H9 (cell line): Measurements from ENCODE around the gene MAP2. TPM values are rescaled to one million over a fixed set of nuclear protein-coding genes. Genes with fewer than 3 reads are reported as not detected.

Experiments
- DNase-seq: peaks from one replicate; pipeline ENCODE4 v3.0.0-alpha.2; 2017
- H2AFZ ChIP-seq: one replicate; pipeline ENCODE4 v1.6.1; 2013; ENCODE audit warnings: mild to moderate bottlenecking, low read length, control low read depth, moderate library complexity
- H2AK5ac ChIP-seq: 2 replicates; pipeline ENCODE4 v1.6.1; 2013; ENCODE audit warnings: low read length, control low read depth, mixed read lengths; ENCODE audit not compliant: insufficient read length
- H2BK120ac ChIP-seq: one replicate; pipeline ENCODE4 v1.6.1; 2013; ENCODE audit warnings: low read depth, mild to moderate bottlenecking, low read length, control low read depth, inconsistent platforms; ENCODE audit not compliant: poor library complexity, severe bottlenecking
- H2BK12ac ChIP-seq: 2 replicates; pipeline ENCODE4 v1.6.1; 2013; ENCODE audit warnings: low read length, control low read depth, mixed read lengths, low read depth; ENCODE audit not compliant: insufficient read length
- H2BK15ac ChIP-seq: 2 replicates; pipeline ENCODE4 v1.6.1; 2013; ENCODE audit warnings: low read depth, low read length, control low read depth
- H2BK20ac ChIP-seq: one replicate; pipeline ENCODE4 v1.6.1; 2013; ENCODE audit warnings: low read depth, mild to moderate bottlenecking, low read length, control low read depth, inconsistent platforms; ENCODE audit not compliant: poor library complexity, severe bottlenecking
- H2BK5ac ChIP-seq: 2 replicates; pipeline ENCODE4 v1.6.1; 2013; ENCODE audit warnings: low read length, control low read depth, mixed read lengths; ENCODE audit not compliant: insufficient read length
- H3K14ac ChIP-seq: 2 replicates; pipeline ENCODE4 v1.6.1; 2013; ENCODE audit warnings: low read length, control low read depth; ENCODE audit not compliant: insufficient read depth
- H3K18ac ChIP-seq: 2 replicates; pipeline ENCODE4 v1.6.1; 2013; ENCODE audit warnings: low read depth, mild to moderate bottlenecking, mixed read lengths, low read length, control low read depth; ENCODE audit not compliant: insufficient read length
- H3K23ac ChIP-seq: 2 replicates; pipeline ENCODE4 v1.6.1; 2013; ENCODE audit warnings: low read length, control low read depth, mixed read lengths, low read depth; ENCODE audit not compliant: insufficient read length
- H3K23me2 ChIP-seq: 2 replicates; pipeline ENCODE4 v1.6.1; 2013; ENCODE audit warnings: low read depth, mild to moderate bottlenecking, mixed read lengths, low read length, control low read depth; ENCODE audit not compliant: insufficient read length, poor library complexity, severe bottlenecking
- H3K27ac ChIP-seq: 2 replicates; pipeline ENCODE4 v1.5.1; 2013; ENCODE audit warnings: low read length, control low read depth, mixed read lengths, low read depth; ENCODE audit not compliant: insufficient read length
- H3K27me3 ChIP-seq: 2 replicates; pipeline ENCODE4 v1.6.1; 2013; ENCODE audit warnings: low read length, control low read depth, inconsistent platforms; ENCODE audit not compliant: insufficient read depth
- H3K4ac ChIP-seq: 2 replicates; pipeline ENCODE4 v1.6.1; 2013; ENCODE audit warnings: low read depth, mild to moderate bottlenecking, control low read depth, inconsistent platforms, low read length, moderate library complexity
- H3K4me1 ChIP-seq: 2 replicates; pipeline ENCODE4 v1.6.1; 2013; ENCODE audit warnings: low read length, control low read depth, inconsistent platforms; ENCODE audit not compliant: insufficient read depth
- H3K4me2 ChIP-seq: 2 replicates; pipeline ENCODE4 v1.6.1; 2013; ENCODE audit warnings: low read length, control low read depth, mixed read lengths; ENCODE audit not compliant: insufficient read length, insufficient read depth
- H3K56ac ChIP-seq: 2 replicates; pipeline ENCODE4 v1.6.1; 2013; ENCODE audit warnings: low read depth, mild to moderate bottlenecking, mixed read lengths, low read length, control low read depth; ENCODE audit not compliant: insufficient read length
- H3K79me1 ChIP-seq: 2 replicates; pipeline ENCODE4 v1.6.1; 2013; ENCODE audit warnings: low read depth, mild to moderate bottlenecking, moderate library complexity, low read length, control low read depth, inconsistent platforms; ENCODE audit not compliant: insufficient read depth, poor library complexity, severe bottlenecking
- H3K79me2 ChIP-seq: 2 replicates; pipeline ENCODE4 v1.6.1; 2013; ENCODE audit warnings: low read length, control low read depth, inconsistent platforms; ENCODE audit not compliant: insufficient read depth
- H3K9ac ChIP-seq: 2 replicates; pipeline ENCODE4 v1.6.1; 2013; ENCODE audit warnings: low read length, control low read depth, mixed read lengths; ENCODE audit not compliant: insufficient read length; ENCODE audit errors: extremely low read depth
- H3K9me3 ChIP-seq: one replicate; pipeline ENCODE4 v1.6.1; 2013; ENCODE audit warnings: low read depth, low read length, inconsistent platforms; ENCODE audit not compliant: control insufficient read depth
- H3T11ph ChIP-seq: one replicate; pipeline ENCODE4 v1.6.1; 2013; ENCODE audit warnings: mild to moderate bottlenecking, low read length, control low read depth, inconsistent platforms
- H4K20me1 ChIP-seq: one replicate; pipeline ENCODE4 v1.6.1; 2013; ENCODE audit not compliant: control insufficient read depth, insufficient read length, insufficient read depth
- H4K5ac ChIP-seq: 2 replicates; pipeline ENCODE4 v1.6.1; 2013; ENCODE audit warnings: low read depth, mild to moderate bottlenecking, mixed read lengths, low read length, control low read depth; ENCODE audit not compliant: insufficient read length
- H4K8ac ChIP-seq: replicated peaks from 2 replicates; pipeline ENCODE4 v1.6.1; 2013; ENCODE audit warnings: low read length, control low read depth, mixed read lengths, low read depth; ENCODE audit not compliant: insufficient read length
- H4K91ac ChIP-seq: 2 replicates; pipeline ENCODE4 v1.6.1; 2013; ENCODE audit warnings: low read depth, mild to moderate bottlenecking, moderate library complexity, mixed read lengths, low read length, control low read depth; ENCODE audit not compliant: insufficient read length
- H3K27ac Mint-ChIP-seq, 3 experiments: 2 replicates in 2 of 3; 3 replicates in 1 of 3; pipeline ENCODE4 v1.8.0; 2020 to 2021; ENCODE audit warnings: mixed read lengths in 3 of 3, mild to moderate bottlenecking in 1 of 3, moderate library complexity in 1 of 3
- H3K27me3 Mint-ChIP-seq: 2 replicates; pipeline ENCODE4 v1.8.0; 2021; ENCODE audit warnings: low read depth, mild to moderate bottlenecking, moderate library complexity, mixed read lengths
- H3K36me3 Mint-ChIP-seq, 3 experiments: 2 replicates in 2 of 3; 3 replicates in 1 of 3; pipeline ENCODE4 v1.8.0; 2020 to 2021; ENCODE audit warnings: low read depth in 3 of 3, mixed read lengths in 3 of 3; ENCODE audit not compliant: insufficient read depth in 1 of 3
- H3K4me1 Mint-ChIP-seq, 2 experiments: 2 replicates each; pipeline ENCODE4 v1.8.0; 2020; ENCODE audit warnings: mixed read lengths in 2 of 2
- H3K4me3 Mint-ChIP-seq, 2 experiments: 2 replicates in 1 of 2; 3 replicates in 1 of 2; pipeline ENCODE4 v1.8.0; 2020 to 2021; ENCODE audit warnings: mild to moderate bottlenecking in 2 of 2, mixed read lengths in 2 of 2, moderate library complexity in 1 of 2
- H3K9me3 Mint-ChIP-seq, 2 experiments: 2 replicates in 1 of 2; 3 replicates in 1 of 2; pipeline ENCODE4 v1.8.0; 2020; ENCODE audit warnings: mild to moderate bottlenecking in 2 of 2, mixed read lengths in 2 of 2, moderate library complexity in 1 of 2
- CTCF ChIP-seq: fragments of 200-600 bp; sonication (generic); conservative IDR thresholded peaks from 3 replicates; pipeline ENCODE4 v1.8.0; 2021; ENCODE audit warnings: antibody characterized with exemption, mild to moderate bottlenecking
- WGBS: extraction: QIAGEN DNeasy Blood & Tissue Kit; methylation state at CpG from one replicate; pipeline ENCODE4 v1.1.7; 2013; ENCODE audit warnings: missing lambda C conversion rate, low lambda C conversion rate, mixed read lengths; ENCODE audit not compliant: insufficient read length; ENCODE audit errors: extremely low coverage; 5-methylcytosine and 5-hydroxymethylcytosine counted together
- total RNA-seq: library from RNA; stranded (reverse); gene quantifications from 2 replicates; pipeline ENCODE4 v1.2.1, GENCODE V29; 2021

Gene MAP2
- total RNA-seq, 1 experiment from 2014 or later = 0.87 TPM

- Histone ChIP-seq H2BK5ac (no peak overlapping the region), H2BK120ac (no peak overlapping the region), H3K23ac (no peak overlapping the region), H3K27me3 (no peaks in the 10 kb centered on the region), H3K56ac (no peak overlapping the region), H3K79me2 (no peaks in the 10 kb centered on the region), H4K20me1 (no peaks in the 10 kb centered on the region), H3K4ac (no peak overlapping the region), H3K79me1 (no peaks in the 10 kb centered on the region), H3K23me2 (no peaks in the 10 kb centered on the region), H4K91ac (no peak overlapping the region), H4K8ac (no peak overlapping the region), H2BK12ac (no peak overlapping the region), H3K4me2 (no peak overlapping the region), H4K5ac (no peak overlapping the region), H2AK5ac (no peak overlapping the region), H2BK15ac (no peak overlapping the region), H3K18ac (no peak overlapping the region), H3K4me1 (peaks cover 2% of the 10 kb centered on the region; the same call in 1 of the 2 replicates), H3K27ac (no peak overlapping the region), H2AFZ (no peak overlapping the region), H3T11ph (no peak overlapping the region), H3K9me3 (no peaks in the 10 kb centered on the region), H3K14ac (no peak overlapping the region; the same call in 1 of the 2 replicates), H2BK20ac (no peak overlapping the region), H3K9ac (no peak overlapping the region)
- no CpG with 5 or more reads among the region's 9 CpGs for WGBS
- H3K36me3 Mint-ChIP-seq = peaks cover 0 to 2% (median 0%) of the 10 kb centered on the region in 3 experiments; a peak in 2 of 7 replicates
- DNase-seq = no peak
- no peak for TF ChIP-seq CTCF
- H3K27me3 Mint-ChIP-seq = peaks cover 1% of the 10 kb centered on the region; the same call in 1 of the 2 replicates
- H3K4me3 Mint-ChIP-seq = no peak overlapping the region
- H3K9me3 Mint-ChIP-seq = no peaks in the 10 kb centered on the region
- 0 out of 7 replicates have a peak overlapping the region, but pooled peaks of 1 of the 3 experiments have one; percentile 0 for H3K27ac Mint-ChIP-seq
- peaks cover 16 to 17% of the 10 kb centered on the region in 2 experiments for H3K4me1 Mint-ChIP-seq
These were observed 263.6 kb downstream of the MAP2 start for GRCh38 chr2:209687323-209687969.
